ENCODE data around the gene FZD8. TPM values are rescaled to one million over a fixed set of nuclear protein-coding genes. Genes with fewer than 3 reads are reported as not detected.

Gene FZD8
- total RNA-seq, 1 donor from 2014 or later = 16.5 TPM

DNA sequence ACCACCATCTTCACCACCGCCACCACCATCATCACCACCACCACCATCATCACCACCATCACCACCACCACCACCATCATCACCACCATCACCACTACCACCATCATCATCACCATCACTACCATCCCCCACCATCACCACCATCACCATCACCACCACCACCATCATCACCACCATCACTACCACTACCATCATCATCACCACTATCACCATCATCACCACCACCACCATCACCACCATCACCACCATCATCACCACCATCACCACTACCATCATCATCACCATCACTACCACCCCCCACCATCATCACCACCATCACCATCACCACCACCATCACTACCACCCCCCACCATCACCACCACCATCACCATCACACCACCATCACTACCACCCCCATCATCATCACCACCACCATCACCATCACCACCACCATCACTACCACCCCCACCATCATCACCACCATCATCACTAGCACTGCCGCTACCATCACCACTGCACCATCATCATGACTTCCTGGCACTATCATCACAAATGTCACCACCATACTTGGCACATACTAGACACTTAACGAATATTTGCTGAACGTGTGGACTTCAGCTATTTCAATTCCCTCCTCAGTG is 25.3 kb upstream of the FZD8 start:
- Mint-ChIP-seq H3K4me1 (peaks cover 14% of the 10 kb centered on the region), H3K9me3 (peaks cover 15% of the 10 kb centered on the region), H3K36me3 (peaks cover 4% of the 10 kb centered on the region), H3K27ac (no peak overlapping the region), H3K27me3 (ENCODE audit: low read depth) (no peaks in the 10 kb centered on the region), H3K4me3 (no peak overlapping the region)
- TF ChIP-seq, protein P1, sequence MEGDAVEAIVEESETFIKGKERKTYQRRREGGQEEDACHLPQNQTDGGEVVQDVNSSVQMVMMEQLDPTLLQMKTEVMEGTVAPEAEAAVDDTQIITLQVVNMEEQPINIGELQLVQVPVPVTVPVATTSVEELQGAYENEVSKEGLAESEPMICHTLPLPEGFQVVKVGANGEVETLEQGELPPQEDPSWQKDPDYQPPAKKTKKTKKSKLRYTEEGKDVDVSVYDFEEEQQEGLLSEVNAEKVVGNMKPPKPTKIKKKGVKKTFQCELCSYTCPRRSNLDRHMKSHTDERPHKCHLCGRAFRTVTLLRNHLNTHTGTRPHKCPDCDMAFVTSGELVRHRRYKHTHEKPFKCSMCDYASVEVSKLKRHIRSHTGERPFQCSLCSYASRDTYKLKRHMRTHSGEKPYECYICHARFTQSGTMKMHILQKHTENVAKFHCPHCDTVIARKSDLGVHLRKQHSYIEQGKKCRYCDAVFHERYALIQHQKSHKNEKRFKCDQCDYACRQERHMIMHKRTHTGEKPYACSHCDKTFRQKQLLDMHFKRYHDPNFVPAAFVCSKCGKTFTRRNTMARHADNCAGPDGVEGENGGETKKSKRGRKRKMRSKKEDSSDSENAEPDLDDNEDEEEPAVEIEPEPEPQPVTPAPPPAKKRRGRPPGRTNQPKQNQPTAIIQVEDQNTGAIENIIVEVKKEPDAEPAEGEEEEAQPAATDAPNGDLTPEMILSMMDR (IDR thresholded peaks at IDR 0.05; ENCODE audit: unreplicated experiment) = no peak
- DNase-seq (ENCODE audit: low spot score in 2 of 2, unreplicated experiment in 2 of 2) = no peak

DNA sequence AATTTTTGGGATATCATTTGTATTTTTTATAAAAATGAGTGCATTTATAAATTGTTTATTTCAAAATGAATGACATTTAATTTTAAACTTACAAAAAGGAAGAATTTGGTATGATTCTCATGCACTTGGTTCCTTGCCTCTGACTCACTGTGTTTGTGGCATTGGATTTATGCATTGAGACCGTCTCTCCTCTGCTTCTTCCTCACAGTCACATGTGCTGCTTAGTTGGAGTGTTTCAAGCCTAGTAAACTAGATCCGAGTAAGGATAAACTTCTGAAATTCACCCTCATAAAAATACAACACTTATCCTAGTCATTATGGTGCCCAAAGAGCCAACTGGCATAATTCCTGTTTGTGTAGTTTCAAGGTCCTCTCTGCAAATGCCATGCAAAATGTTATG is 19.1 kb upstream of the FZD8 start:
- H3K9me3 Mint-ChIP-seq = no peaks in the 10 kb centered on the region
- H3K36me3 Mint-ChIP-seq = no peaks in the 10 kb centered on the region
- TF ChIP-seq, protein P1 (IDR thresholded peaks at IDR 0.05; ENCODE audit: unreplicated experiment) = no peak
- H3K4me1 Mint-ChIP-seq = peaks cover 18% of the 10 kb centered on the region
- no peak for DNase-seq (ENCODE audit: low spot score in 2 of 2, unreplicated experiment in 2 of 2)
- H3K27me3 Mint-ChIP-seq (ENCODE audit: low read depth) = no peaks in the 10 kb centered on the region
- H3K27ac Mint-ChIP-seq = no peak overlapping the region
- no peak overlapping the region for H3K4me3 Mint-ChIP-seq

DNA sequence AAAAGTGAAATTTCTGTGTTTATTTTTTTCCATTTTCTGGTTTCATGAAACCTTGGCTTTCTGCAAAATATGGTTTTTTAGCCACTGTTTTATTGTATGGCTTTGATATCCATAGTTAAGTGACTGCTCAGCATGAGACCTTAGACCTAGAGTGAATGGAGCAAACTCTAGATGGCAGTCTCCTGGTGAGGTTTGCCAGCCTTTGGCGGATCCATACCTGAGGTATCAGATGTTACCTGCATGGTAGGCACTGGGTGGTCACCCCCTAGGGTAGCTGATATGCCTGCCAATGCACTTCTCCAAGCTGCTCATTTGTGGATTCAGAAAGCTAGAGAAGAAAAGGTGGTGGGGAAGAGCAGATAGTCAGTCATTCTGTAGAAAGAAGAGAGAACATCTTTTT is 17.4 kb upstream of the FZD8 start:
- Mint-ChIP-seq H3K4me3 (no peak overlapping the region), H3K27me3 (ENCODE audit: low read depth) (no peaks in the 10 kb centered on the region), H3K9me3 (no peaks in the 10 kb centered on the region), H3K4me1 (peaks cover 14% of the 10 kb centered on the region), H3K27ac (no peak overlapping the region), H3K36me3 (no peaks in the 10 kb centered on the region)
- no peak for DNase-seq (ENCODE audit: low spot score in 2 of 2, unreplicated experiment in 2 of 2)
- TF ChIP-seq, protein P1 (IDR thresholded peaks at IDR 0.05; ENCODE audit: unreplicated experiment) = no peak

DNA sequence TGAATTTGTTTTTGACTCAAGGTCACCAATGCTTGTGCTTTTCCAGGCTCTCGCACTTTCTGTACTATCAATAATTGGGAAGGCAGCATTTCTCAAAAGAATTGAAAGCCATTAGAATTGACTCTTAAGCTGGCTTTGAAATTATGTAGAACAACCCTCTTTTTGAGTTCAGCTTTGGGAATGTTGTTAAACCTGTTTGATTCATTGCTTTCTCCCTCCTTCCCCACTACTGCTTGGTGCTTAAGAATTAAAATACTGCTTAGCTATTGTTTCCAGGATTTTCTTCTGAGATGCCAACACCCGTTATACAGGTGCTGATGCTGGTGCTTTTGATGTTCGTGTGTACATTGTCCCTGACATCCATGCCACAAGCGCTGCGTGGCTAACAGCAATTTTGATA is 15.5 kb upstream of the FZD8 start:
- H3K27me3 Mint-ChIP-seq (ENCODE audit: low read depth) = peaks cover 2% of the 10 kb centered on the region
- peaks cover 14% of the 10 kb centered on the region for H3K4me1 Mint-ChIP-seq
- no peaks in the 10 kb centered on the region for H3K36me3 Mint-ChIP-seq
- H3K4me3 Mint-ChIP-seq = no peak overlapping the region
- TF ChIP-seq, protein P1 (IDR thresholded peaks at IDR 0.05; ENCODE audit: unreplicated experiment) = no peak
- H3K27ac Mint-ChIP-seq = peak overlapping the region; percentile 33
- H3K9me3 Mint-ChIP-seq = no peaks in the 10 kb centered on the region
- DNase-seq (ENCODE audit: low spot score in 2 of 2, unreplicated experiment in 2 of 2) = no peak

DNA sequence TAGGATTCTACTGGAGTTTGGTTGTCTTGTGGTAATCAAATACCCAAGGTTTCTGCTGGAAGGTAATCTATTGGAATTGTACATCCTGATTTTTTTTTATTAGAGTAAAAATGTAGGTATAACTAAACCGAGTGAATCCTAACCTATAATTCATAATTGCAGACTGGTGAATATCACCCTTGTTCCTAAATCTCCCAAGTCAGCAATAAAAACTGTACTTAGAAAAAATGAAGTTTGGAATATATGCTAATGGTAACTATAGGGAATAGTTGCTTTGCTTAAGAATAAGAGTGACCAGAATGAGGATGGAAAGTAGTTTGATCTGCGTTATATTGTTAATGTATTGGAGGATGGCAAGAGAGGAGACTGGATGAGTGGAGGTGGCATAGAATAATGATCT is 10.7 kb upstream of the FZD8 start:
- DNase-seq (ENCODE audit: low spot score in 2 of 2, unreplicated experiment in 2 of 2) = no peak
- Mint-ChIP-seq H3K4me3 (no peak overlapping the region), H3K4me1 (peaks cover 4% of the 10 kb centered on the region), H3K9me3 (no peaks in the 10 kb centered on the region), H3K27ac (no peak overlapping the region), H3K36me3 (no peaks in the 10 kb centered on the region), H3K27me3 (ENCODE audit: low read depth) (peaks cover 15% of the 10 kb centered on the region)
- TF ChIP-seq, protein P1 (IDR thresholded peaks at IDR 0.05; ENCODE audit: unreplicated experiment) = no peak

- H3K4me3 Mint-ChIP-seq = no peak overlapping the region
- H3K27me3 Mint-ChIP-seq (ENCODE audit: low read depth) = peaks cover 15% of the 10 kb centered on the region
- H3K4me1 Mint-ChIP-seq = no peaks in the 10 kb centered on the region
- DNase-seq (ENCODE audit: low spot score in 2 of 2, unreplicated experiment in 2 of 2) = no peak
- H3K36me3 Mint-ChIP-seq = no peaks in the 10 kb centered on the region
- H3K9me3 Mint-ChIP-seq = peaks cover 4% of the 10 kb centered on the region
- TF ChIP-seq, protein P1 (IDR thresholded peaks at IDR 0.05; ENCODE audit: unreplicated experiment) = no peak
- H3K27ac Mint-ChIP-seq = no peak overlapping the region
Measured at GRCh38 chr10:35650894-35651293, 8.8 kb upstream of the FZD8 start.

Data from mesothelial cell of epicardium (in vitro differentiated cells).